ENCODE results near the gene CBX1. TPM values are rescaled to one million over a fixed set of nuclear protein-coding genes. Genes with fewer than 3 reads are reported as not detected.

CBX1 gene
- total RNA-seq, 1 donor from 2014 or later: 43.5 TPM

DNA sequence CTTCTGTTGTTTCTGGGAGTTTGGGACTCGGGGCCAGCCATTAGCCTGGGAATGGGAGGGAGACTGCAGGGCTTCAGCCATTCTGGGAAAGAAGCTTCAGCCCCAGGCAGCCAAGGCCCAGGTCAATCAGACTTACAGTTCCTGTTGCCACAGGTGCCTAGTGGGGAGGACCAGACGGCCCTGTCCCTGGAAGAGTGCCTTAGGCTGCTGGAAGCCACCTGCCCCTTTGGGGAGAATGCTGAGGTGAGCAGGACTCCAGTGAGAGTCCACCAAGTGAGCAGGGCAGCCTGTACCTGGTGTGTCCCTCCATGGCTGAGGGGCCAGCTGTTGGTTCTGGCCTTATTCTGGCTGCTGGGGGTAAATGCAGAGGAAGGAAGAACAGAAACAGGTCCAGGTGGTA, 44.4 kb downstream of the CBX1 start:
- Histone ChIP-seq H3K9me3 (no peaks in the 10 kb centered on the region), H3K27ac (no peak overlapping the region), H3K36me3 (peaks cover 8 to 57% of the 10 kb centered on the region in 2 donors), H3K4me3 (no peak overlapping the region), H3K27me3 (no peaks in the 10 kb centered on the region), H3K4me1 (peaks cover 52% of the 10 kb centered on the region)
- DNase-seq (ENCODE audit: extremely low spot score in 2 of 2): no peak
- intact Hi-C loops (cut with DNase I): loop anchor here (5.0 kb wide), 1 partner anchor 50 kb away; the partner anchor contains the start of gene SNX11
- TF ChIP-seq POLR2AphosphoS5 (IDR thresholded peaks at IDR 0.05; ENCODE audit: insufficient read depth in 1 of 2, low read depth in 1 of 2) (no peak), POLR2A (IDR thresholded peaks at IDR 0.05) (no peak)
- TF ChIP-seq, protein P1, sequence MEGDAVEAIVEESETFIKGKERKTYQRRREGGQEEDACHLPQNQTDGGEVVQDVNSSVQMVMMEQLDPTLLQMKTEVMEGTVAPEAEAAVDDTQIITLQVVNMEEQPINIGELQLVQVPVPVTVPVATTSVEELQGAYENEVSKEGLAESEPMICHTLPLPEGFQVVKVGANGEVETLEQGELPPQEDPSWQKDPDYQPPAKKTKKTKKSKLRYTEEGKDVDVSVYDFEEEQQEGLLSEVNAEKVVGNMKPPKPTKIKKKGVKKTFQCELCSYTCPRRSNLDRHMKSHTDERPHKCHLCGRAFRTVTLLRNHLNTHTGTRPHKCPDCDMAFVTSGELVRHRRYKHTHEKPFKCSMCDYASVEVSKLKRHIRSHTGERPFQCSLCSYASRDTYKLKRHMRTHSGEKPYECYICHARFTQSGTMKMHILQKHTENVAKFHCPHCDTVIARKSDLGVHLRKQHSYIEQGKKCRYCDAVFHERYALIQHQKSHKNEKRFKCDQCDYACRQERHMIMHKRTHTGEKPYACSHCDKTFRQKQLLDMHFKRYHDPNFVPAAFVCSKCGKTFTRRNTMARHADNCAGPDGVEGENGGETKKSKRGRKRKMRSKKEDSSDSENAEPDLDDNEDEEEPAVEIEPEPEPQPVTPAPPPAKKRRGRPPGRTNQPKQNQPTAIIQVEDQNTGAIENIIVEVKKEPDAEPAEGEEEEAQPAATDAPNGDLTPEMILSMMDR (IDR thresholded peaks at IDR 0.05): no peak

DNA sequence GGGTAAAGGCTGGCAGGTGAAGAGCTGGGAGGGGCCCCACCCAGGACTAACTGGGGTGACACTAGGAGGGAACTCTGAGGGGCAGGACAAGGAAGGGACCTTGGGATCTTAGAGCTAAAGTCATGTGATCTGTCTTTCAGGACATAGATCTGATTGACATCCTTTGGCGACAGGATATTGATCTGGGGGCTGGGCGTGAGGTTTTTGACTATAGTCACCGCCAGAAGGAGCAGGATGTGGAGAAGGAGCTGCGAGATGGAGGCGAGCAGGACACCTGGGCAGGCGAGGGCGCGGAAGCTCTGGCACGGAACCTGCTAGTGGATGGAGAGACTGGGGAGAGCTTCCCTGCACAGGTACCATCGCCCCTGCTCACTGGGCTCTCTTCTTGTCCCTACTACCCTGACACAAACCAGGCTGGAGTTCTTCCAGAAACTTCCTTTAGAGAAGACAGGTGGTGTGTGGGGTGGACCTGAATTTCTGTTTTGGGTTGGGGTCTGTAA, 45.0 kb downstream of the CBX1 start:
- peaks cover 8 to 53% of the 10 kb centered on the region in 2 donors for H3K36me3 ChIP-seq
- H3K27me3 ChIP-seq: no peaks in the 10 kb centered on the region
- TF ChIP-seq, protein P1 (IDR thresholded peaks at IDR 0.05): no peak
- TF ChIP-seq POLR2AphosphoS5 (IDR thresholded peaks at IDR 0.05; ENCODE audit: insufficient read depth in 1 of 2, low read depth in 1 of 2): no peak
- TF ChIP-seq POLR2A (IDR thresholded peaks at IDR 0.05): no peak
- DNase-seq (ENCODE audit: extremely low spot score in 2 of 2): no peak
- no peak overlapping the region for H3K27ac ChIP-seq
- intact Hi-C loops (cut with DNase I): loop anchor here (5.0 kb wide), 1 partner anchor 51 kb away; the partner anchor contains the start of gene SNX11
- peaks cover 58% of the 10 kb centered on the region for H3K4me1 ChIP-seq
- H3K4me3 ChIP-seq: no peak overlapping the region
- no peaks in the 10 kb centered on the region for H3K9me3 ChIP-seq

DNA sequence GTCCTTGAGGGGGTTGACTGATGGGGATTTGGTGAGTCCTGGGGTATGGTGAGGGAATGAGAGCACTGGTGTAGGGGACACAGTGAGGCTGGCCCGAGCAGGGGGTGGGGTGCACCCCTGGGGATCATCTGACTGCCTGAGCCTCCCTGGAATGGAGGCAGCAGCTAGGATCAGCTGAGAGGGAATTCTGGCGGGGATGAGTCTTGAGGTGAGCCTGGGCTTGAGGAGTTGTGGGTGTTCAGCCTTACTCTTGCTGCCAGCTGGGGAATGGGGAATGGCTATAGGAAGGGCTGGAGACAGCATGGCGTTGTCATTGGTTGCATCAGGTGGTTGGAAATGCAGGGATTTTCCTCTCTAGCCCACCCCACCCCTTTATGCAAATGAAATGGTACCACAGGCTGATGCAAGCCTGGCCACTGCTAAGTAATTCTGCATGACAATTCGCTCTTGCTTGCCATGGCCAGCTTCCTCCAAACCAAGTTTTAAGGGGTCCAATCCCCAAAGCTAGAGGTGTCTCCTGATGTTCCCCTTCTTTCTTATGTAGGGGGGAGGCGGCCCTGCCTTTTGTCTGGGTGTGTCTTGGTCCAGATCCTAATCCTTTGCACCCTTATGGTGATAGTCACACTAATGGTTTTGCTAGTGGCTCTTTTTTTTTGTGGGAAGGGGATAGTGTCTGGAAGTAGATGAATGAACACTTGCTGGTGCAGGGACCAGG, 45.6 kb downstream of the CBX1 start:
- H3K4me3 ChIP-seq: peak overlapping the region in 1 of 2 donors; percentile 2
- H3K27ac ChIP-seq: peak overlapping the region; percentile 99
- no peaks in the 10 kb centered on the region for H3K9me3 ChIP-seq
- no peaks in the 10 kb centered on the region for H3K27me3 ChIP-seq
- DNase-seq (ENCODE audit: extremely low spot score in 2 of 2): no peak
- H3K36me3 ChIP-seq: peaks cover 8 to 52% of the 10 kb centered on the region in 2 donors
- intact Hi-C loops (cut with DNase I): loop anchor here (5.0 kb wide), 1 partner anchor 52 kb away; the partner anchor contains the start of gene SNX11
- peaks cover 64% of the 10 kb centered on the region for H3K4me1 ChIP-seq
- TF ChIP-seq, protein P1 (IDR thresholded peaks at IDR 0.05): no peak
- TF ChIP-seq POLR2A (IDR thresholded peaks at IDR 0.05) (no peak), POLR2AphosphoS5 (IDR thresholded peaks at IDR 0.05; ENCODE audit: insufficient read depth in 1 of 2, low read depth in 1 of 2) (no peak)

DNA sequence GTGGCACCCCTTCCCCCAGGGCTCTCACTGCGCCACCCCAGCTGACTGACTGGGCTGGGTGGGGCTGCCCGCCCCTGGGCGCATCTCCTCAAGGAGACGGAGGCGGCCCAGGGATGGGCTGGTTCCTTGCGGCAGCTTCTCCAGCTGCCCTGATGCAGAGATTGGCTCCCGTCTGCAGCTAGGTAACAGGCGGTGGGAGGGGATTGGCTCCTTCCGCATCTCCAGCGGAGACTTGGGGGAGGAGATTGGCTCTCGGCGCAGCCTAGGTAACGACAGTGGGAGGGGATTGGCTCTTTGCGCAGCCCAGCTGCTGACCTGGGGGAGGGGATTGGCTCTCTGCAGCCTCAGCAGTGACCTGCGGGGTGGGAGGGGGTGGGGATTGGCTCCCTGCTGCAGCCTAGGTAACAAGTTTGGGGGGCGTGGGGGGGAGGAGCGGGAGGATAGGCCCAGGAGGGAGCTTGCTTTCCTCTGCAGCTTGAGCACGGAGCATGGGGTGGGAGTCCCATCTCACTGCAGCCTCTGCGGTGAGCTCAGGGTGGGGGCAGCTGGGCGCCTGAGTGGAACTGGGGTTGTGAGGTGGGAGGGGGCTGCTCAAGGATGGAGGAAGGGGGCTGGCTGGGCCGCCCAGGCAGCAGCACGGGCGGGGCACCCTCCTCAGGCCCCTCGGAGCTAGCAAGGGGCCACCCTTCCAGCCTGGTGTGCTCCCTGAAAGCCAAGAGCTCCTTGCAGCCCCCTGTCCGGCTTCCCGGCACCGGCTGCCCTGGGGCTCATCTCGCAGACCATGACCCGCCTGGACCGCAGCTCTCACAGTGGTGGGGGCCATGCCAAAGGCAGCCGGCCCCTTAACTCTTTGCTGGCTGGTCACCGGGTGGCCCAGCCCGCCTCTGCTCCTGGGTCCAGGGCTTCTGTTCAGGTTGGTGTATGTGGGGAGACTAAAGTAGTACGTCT, 46.8 kb downstream of the CBX1 start:
- TF ChIP-seq, protein P1 (IDR thresholded peaks at IDR 0.05): no peak
- TF ChIP-seq POLR2A (IDR thresholded peaks at IDR 0.05) (no peak), POLR2AphosphoS5 (IDR thresholded peaks at IDR 0.05; ENCODE audit: insufficient read depth in 1 of 2, low read depth in 1 of 2) (peak; percentile 25 to 70)
- peak overlapping the region; percentile 99 for H3K27ac ChIP-seq
- peak overlapping the region; percentile 80 to 87 for H3K4me3 ChIP-seq
- intact Hi-C loops (cut with DNase I): loop anchor here (5.0 kb wide), 1 partner anchor 53 kb away; the partner anchor contains the start of gene SNX11
- peaks cover 76% of the 10 kb centered on the region for H3K4me1 ChIP-seq
- H3K36me3 ChIP-seq: peaks cover 5 to 40% of the 10 kb centered on the region in 2 donors
- H3K27me3 ChIP-seq: no peaks in the 10 kb centered on the region
- DNase-seq (ENCODE audit: extremely low spot score in 2 of 2): no peak
- H3K9me3 ChIP-seq: no peaks in the 10 kb centered on the region

All from vagina (tissue), 2 donors.